HUES48 (cell line): ENCODE data around the gene ENTPD8.

Source experiments
- H3K27ac ChIP-seq: one replicate; pipeline ENCODE4 v1.7.0; 2013; ENCODE audit warnings: low read depth, low read length, inconsistent platforms
- H3K27me3 ChIP-seq: 2 replicates; pipeline ENCODE4 v1.6.1; 2013; ENCODE audit warnings: mild to moderate bottlenecking, low read length; ENCODE audit not compliant: control insufficient read depth, insufficient read depth
- H3K36me3 ChIP-seq: 2 replicates; pipeline ENCODE4 v1.6.1; 2013; ENCODE audit warnings: low read length; ENCODE audit not compliant: control insufficient read depth, insufficient read depth
- H3K4me1 ChIP-seq: 2 replicates; pipeline ENCODE4 v1.6.1; 2013; ENCODE audit warnings: mild to moderate bottlenecking, low read length; ENCODE audit not compliant: control insufficient read depth, insufficient read depth
- H3K4me3 ChIP-seq: 2 replicates; pipeline ENCODE4 v1.5.1; 2013; ENCODE audit warnings: mild to moderate bottlenecking, low read depth, low read length
- H3K9ac ChIP-seq: 2 replicates; pipeline ENCODE4 v1.6.1; 2013; ENCODE audit warnings: mild to moderate bottlenecking, low read depth, low read length, moderate library complexity
- H3K9me3 ChIP-seq: 2 replicates; pipeline ENCODE4 v1.6.1; 2013; ENCODE audit warnings: low read length; ENCODE audit not compliant: control insufficient read depth, insufficient read depth

The ENTPD8 gene

GRCh38 chr9:137461663-137462395 is 20.7 kb upstream of the ENTPD8 start:
- H3K4me1 ChIP-seq: no peaks in the 10 kb centered on the region
- H3K9ac ChIP-seq: no peak overlapping the region
- no peak overlapping the region for H3K27ac ChIP-seq
- H3K9me3 ChIP-seq: no peaks in the 10 kb centered on the region
- peak overlapping the region; percentile 50 for H3K4me3 ChIP-seq
- peaks cover 15% of the 10 kb centered on the region for H3K27me3 ChIP-seq
- peaks cover 7% of the 10 kb centered on the region; the same call in 1 of the 2 replicates for H3K36me3 ChIP-seq

- Histone ChIP-seq H3K36me3 (peaks cover 13% of the 10 kb centered on the region; the same call in 1 of the 2 replicates), H3K4me3 (no peak overlapping the region), H3K9ac (no peak overlapping the region), H3K9me3 (no peaks in the 10 kb centered on the region), H3K27me3 (peaks cover 15% of the 10 kb centered on the region), H3K27ac (no peak overlapping the region), H3K4me1 (no peaks in the 10 kb centered on the region)
Measured at GRCh38 chr9:137461316-137461662, 20.1 kb upstream of the ENTPD8 start.

GRCh38 chr9:137460363-137461315 is 19.5 kb upstream of the ENTPD8 start:
- Histone ChIP-seq H3K4me3 (no peak overlapping the region), H3K9ac (no peak overlapping the region), H3K27ac (no peak overlapping the region), H3K27me3 (peaks cover 15% of the 10 kb centered on the region), H3K36me3 (peaks cover 16% of the 10 kb centered on the region; the same call in 1 of the 2 replicates), H3K4me1 (no peaks in the 10 kb centered on the region), H3K9me3 (no peaks in the 10 kb centered on the region)

DNA sequence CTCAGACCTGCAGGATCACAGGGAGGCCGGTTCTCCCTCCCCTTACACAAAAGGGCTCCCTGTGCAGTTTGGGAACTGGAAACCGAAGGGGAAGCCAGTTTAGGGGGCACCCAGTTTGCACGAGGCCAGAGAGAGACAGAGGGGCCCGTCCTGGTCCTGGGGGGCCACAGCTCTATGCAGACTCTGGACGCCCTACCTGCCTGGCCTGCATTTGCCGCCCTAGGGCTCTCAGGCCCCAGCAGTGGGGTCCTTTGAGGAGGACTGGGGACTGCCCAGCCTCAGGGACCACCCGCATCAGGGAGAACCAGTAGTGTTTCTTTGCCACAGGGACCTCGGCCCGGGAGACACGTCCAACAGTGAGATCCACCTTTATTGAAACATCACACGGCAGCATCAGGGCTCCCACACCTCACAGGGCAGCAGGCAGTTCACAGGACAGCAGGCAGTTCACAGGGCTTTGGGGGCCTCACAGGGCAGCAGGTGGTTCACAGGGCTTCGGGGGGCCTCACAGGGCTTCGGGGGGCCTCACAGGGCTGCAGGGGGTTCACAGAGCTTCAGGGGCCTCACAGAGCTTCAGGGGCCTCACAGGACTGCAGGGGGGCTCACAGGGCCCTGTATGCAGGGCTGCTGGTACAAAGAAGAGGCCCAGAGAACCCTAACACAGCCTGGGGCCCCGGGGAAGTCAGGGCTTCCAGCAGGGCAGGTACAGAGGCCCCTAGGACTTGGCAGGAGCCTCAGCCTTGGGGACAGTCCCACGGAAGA is 18.6 kb upstream of the ENTPD8 start:
- no peak overlapping the region for H3K27ac ChIP-seq
- H3K9me3 ChIP-seq: no peaks in the 10 kb centered on the region
- peaks cover 20% of the 10 kb centered on the region; the same call in 1 of the 2 replicates for H3K36me3 ChIP-seq
- no peak overlapping the region for H3K4me3 ChIP-seq
- no peak overlapping the region for H3K9ac ChIP-seq
- peaks cover 15% of the 10 kb centered on the region for H3K27me3 ChIP-seq
- H3K4me1 ChIP-seq: no peaks in the 10 kb centered on the region; the same call in 1 of the 2 replicates

DNA sequence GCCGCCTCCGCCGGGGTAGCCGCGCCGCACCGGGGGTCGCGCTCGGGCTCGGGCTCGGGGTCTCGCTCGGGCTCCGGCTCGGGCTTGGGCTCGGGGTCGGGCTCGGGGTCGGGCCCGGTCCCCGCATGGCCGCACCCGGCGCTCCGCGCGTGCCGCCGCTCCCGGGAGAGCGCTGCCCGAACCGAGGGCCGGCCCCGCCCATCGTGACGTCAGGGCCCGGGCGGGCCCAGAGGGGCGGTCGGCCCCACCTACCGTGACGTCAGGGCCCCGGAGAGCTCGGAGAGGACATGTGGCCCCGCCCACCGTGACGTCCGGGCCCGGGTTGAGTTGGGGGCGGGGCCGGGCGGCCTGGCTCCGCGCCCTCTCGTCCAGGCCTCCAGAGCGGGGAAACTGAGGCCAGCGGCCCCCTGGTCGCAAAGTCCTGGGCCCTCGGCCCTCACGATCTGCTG is 18.0 kb upstream of the ENTPD8 start, which contains the start of gene NSMF:
TSS of gene NSMF (minus strand) at position 183 of the 449 bp plus-strand sequence. CDS start 232 bp downstream, outside the sequence.
- no peak within 1 kb of the TSS for H3K27ac ChIP-seq
- no peak within 1 kb of the TSS for H3K9ac ChIP-seq
- no peaks in the 10 kb centered on the region for H3K9me3 ChIP-seq
- peak within 1 kb of the TSS; percentile 72 for H3K4me3 ChIP-seq
- H3K36me3 ChIP-seq: peaks cover 20% of the 10 kb centered on the region; the same call in 1 of the 2 replicates
- H3K27me3 ChIP-seq: peaks cover 15% of the 10 kb centered on the region
- no peaks in the 10 kb centered on the region; the same call in 1 of the 2 replicates for H3K4me1 ChIP-seq

GRCh38 chr9:137458194-137459151 is 17.3 kb upstream of the ENTPD8 start:
- H3K4me1 ChIP-seq: no peaks in the 10 kb centered on the region; the same call in 1 of the 2 replicates
- no peak overlapping the region for H3K27ac ChIP-seq
- peaks cover 15% of the 10 kb centered on the region for H3K27me3 ChIP-seq
- peaks cover 20% of the 10 kb centered on the region; the same call in 1 of the 2 replicates for H3K36me3 ChIP-seq
- H3K4me3 ChIP-seq: peak overlapping the region; percentile 72
- no peak overlapping the region for H3K9ac ChIP-seq
- H3K9me3 ChIP-seq: no peaks in the 10 kb centered on the region

GRCh38 chr9:137457406-137458193 is 16.4 kb upstream of the ENTPD8 start:
- Histone ChIP-seq H3K9me3 (no peaks in the 10 kb centered on the region), H3K27me3 (peaks cover 8% of the 10 kb centered on the region), H3K4me1 (no peaks in the 10 kb centered on the region; the same call in 1 of the 2 replicates), H3K9ac (no peak overlapping the region), H3K27ac (no peak overlapping the region), H3K4me3 (peak overlapping the region; percentile 72; the same call in 1 of the 2 replicates), H3K36me3 (peaks cover 25% of the 10 kb centered on the region)

- Histone ChIP-seq H3K36me3 (peaks cover 25% of the 10 kb centered on the region), H3K27me3 (peaks cover 2% of the 10 kb centered on the region; the same call in 1 of the 2 replicates), H3K9ac (no peak overlapping the region), H3K9me3 (no peaks in the 10 kb centered on the region), H3K4me1 (no peaks in the 10 kb centered on the region; the same call in 1 of the 2 replicates), H3K4me3 (no peak overlapping the region), H3K27ac (no peak overlapping the region)
Measured at GRCh38 chr9:137456864-137457405, 15.8 kb upstream of the ENTPD8 start.
